ENCODE measurements around the gene FARP2.
"Not testable (repeated sequence)": the region's sequence is repeated elsewhere in the genome, so short reads cannot be mapped to it uniquely, and the experiment has no call there.

FARP2 gene

DNA sequence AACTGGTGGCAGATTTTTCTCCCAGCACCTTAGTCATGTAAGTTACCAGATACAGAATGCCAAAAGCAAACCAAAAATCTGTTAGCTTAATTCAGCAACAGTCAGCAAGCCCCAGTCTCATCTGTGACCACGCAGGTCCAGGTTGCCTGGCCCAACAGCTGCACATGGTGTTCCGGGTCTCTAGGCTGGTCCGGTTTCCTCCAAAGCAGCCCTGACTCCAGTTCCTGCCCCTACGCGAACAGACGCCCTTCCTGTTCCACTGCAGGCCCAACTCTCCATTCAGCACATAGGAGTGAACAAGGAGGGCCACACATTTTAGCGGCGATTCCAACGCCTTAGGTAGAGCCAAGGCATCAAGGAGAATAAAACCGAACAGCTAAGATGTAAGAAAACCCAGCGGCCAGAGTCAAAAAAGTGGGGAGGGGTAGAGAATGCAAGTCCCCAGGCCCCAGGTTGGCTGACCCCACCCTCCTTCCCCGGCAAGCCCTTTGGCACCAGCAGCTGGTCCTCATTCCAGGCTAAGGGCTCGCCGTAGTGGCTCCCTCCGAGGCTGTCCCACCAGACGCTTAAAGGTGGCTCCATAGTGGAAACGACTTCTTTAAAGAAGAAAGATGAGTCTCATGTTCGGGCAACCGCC is 150.8 kb downstream of the FARP2 start:
- no peak for DNase-seq

DNA sequence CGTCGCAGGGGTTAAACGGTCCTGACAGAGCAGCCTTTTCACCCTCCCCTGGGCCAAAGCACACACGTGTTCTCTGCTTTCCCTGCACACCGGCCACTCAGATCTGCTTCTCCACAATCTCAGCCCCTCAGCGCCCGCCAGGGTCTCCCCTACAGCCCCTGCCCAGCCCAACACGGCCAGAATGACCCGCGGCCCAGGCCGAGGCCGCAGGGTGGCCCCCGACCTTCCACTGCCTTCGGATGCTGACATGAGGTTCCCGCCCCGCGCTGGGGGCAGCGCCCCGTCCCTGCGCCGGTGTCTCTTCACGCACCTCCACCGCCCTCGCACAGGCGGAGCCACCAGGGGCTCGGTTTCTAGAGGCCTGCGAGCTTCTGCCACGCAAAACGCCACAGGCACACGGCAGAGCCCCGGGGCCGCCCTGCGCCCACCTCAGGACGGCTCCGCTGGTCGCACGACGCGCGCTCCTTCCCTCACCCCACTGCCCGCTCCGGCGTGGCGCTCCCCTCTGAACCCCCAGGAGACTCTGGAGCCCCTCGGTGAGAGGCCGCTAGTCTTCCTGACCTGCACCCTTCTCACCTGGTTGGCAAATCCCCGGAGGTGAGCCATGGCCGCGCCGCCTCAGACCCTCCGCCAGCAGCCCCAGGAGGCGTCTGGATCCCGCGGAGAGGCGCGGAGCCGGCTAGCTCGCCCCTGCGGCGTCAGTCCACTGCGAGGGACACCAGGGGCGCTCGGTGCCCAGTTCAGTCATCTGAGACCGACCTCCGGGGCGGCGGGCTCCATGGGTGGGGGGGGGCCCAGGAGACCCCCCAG is 151.6 kb downstream of the FARP2 start:
- DNase-seq: peak; percentile 38

DNA sequence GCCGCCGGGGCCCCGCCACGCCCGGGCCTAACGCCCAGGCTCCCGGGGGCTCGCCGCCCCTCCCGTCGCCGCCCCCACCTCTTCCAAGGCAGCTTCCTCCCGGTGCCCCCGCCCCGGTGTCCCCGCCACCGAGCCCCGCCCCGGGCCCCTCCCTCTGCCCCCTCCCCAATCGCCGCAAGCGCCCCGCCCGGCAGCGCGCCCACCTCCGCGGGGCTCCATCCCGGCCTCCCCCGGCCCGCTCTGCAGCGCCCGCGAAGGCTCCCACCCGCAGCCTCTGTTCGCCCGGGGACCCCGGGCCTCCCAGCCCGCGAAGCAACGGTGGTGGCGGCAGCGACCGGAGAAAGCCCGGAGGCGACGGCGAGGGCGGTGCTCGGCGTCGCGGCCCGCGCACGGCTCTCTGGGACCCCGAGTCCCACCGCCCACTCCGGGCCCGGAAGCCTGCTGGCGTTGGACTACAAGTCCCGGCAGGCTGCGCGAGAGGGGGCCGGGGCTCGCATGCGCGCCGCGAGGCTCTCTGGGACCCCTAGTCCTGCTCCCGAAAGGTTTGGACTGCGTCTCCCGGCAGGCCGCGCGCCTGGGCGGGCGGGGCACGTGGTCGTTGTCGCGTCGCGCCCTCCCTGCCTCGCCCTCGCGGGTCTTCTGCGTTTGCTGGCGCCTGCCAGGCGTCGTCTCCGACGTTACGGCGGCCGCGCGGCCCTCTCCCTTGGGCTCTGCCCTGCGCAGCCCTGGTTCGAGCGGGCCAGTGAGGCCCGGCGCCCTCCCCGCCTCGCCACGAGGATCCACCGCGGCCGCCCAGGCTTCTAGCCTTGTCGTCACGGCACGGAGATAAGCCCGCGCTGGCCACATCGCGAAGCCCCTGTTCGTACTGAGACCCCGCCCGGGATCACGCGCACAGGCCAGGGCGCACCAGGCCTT is 152.4 kb downstream of the FARP2 start, which contains the start of gene STK25:
Gene STK25 (minus strand): TSS at position 345 of the 915 bp plus-strand sequence. CDS start 549 bp downstream, outside the sequence.
- DNase-seq: peak; percentile 99

DNA sequence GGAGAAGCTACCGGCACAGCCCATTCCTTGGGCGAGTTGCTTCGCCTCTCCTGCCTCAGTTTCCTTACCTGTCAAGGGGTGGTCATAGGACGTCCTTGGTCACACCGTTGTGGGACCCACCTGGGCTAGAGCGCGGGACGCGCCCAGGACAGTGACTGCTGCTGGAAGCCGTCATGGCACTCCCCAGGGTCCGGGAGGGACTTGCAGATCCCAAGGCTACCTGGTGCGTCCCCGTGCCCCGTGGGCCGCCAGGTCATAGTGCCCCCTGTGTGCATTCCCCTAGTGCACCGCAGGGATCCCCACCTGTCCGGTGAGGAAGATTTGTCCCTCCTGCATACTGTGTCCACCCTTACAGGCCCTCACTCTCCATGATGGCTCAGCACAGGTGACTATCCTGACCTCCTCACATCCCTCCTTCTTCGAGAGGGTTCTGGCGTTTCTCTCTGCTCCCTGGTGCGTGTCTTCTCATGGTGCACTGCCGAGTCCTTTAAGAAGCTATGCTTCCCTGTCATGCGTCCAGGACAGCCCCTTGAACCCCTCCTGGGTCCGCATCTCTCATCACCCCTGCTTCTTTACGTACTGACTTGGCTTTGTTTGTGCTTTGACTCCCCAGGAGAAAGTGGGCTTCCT is 153.2 kb downstream of the FARP2 start:
- no peak for DNase-seq

DNA sequence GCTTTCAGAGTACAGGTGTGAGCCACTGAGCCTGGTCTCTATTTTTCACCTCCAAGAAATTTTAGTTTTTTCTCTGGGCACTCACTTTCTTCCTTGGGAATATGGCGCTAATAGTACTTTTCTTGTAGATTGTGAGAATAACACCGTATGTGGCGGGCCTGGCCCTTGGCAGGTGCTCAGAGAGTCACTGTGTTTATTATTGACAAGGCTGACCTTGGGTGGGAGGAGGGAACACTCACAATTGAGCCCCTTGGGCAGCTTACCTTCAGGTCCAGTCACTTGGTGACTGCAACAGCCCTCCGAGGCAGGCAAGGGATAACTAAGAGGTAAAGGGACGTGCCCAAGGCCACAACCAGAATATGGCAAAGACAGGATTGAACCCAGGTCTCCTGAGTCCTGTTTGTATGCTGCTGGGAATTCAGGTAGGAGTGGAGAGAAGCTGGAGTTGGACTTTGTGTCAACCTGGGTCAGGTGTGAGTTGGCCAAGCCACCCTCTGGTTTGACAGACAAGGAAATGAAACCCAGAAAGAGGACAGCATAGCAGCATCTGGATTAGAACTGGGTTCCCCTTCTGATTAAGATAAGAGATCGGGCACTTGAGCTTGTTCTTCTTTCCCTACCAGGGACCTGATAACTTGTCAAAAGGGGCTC is 155.1 kb downstream of the FARP2 start:
- DNase-seq: no peak

GRCh38 chr2:241514553-241514952 is 158.5 kb downstream of the FARP2 start:
- no peak for DNase-seq

GRCh38 chr2:241514986-241515737 is 159.1 kb downstream of the FARP2 start:
- no peak for DNase-seq

GRCh38 chr2:241516520-241516965 is 160.5 kb downstream of the FARP2 start:
- no peak for DNase-seq

- DNase-seq: no peak
These were observed 161.2 kb downstream of the FARP2 start for GRCh38 chr2:241517297-241517696.

DNA sequence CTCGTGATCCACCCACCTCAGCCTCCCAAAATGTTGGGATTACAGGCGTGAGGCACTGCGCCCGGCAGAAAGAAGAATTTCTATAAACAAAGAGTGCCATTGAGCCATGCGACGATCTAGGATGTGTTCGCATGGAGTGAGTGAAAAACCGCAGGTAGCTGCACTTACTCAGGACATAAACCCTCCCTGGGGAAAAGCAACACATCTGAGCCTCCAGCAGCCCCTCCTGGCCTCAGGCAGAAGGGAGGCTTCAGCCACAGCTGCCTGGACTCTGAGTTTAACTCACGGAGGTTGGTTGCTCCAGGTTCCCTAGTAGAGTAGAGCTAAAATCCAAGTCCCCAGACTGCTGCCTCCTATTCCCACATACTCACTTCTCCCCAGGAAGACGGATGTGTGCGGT is 163.6 kb downstream of the FARP2 start:
- DNase-seq: no peak

DNA sequence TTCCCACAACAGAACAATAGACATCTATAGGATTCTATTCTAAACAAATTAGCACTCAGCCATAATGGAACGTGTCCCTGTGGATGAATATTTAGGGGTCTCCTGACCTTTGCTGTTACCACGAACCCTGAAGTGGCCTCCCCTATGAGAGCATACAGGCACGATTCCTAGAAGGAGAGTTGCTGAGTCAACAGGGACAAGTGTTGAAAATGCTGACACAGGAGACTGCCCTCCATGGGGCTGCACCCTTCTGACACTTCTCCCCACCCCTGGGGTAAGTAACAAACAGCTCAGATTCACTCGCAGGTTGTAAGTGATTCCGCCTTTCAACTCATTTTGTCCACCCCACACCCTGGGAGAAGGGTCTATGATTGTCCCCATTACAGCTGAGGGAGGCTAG is 166.4 kb downstream of the FARP2 start:
- DNase-seq: no peak

DNA sequence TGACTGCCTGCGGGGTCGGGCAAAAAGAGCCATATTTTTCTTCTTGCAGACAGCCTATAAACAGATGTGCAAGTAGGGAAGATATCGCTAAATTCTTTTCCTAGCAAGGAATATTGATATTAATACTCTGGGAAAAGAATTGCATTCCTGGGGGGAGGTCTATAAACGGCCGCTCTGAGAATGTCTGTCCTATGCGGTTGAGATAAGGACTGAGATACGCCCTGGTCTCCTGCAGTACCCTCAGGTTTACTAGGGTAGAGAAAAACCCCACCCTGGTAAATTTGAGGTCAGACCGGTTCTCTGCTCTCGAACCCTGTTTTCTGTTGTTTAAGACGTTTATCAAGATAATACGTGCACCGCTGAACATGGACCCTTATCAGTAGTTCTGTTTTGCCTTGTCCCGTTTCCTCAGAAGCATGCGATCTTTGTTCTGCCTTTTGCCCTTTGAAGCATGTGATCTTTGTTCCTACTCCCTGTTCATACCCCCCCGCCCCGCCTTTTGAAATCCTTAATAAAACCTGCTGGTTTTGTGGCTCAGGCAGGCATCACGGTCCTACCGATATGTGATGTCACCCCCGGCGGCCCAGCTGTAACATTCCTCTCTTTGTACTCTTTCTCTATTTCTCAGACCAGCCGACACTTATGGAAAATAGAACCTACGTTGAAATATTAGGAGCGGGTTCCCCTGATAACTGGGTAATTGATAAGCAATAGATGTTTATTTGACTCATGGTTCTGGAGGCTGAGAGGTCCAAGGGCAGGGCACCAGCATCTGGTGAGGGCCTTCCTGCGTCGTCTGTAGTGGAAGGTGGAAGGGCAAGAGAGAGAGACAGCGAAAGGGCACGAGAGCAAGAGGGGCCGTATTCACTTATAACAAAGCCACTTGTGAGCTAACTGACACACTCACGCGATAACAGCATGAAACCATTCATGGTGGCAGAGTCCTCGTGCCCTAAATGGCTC is 170.0 kb downstream of the FARP2 start:
- DNase-seq: not testable (repeated sequence)

- no peak for DNase-seq
These were observed 174.5 kb downstream of the FARP2 start for GRCh38 chr2:241530571-241530970.

GRCh38 chr2:241531161-241531722 is 175.2 kb downstream of the FARP2 start:
- no peak for DNase-seq

DNA sequence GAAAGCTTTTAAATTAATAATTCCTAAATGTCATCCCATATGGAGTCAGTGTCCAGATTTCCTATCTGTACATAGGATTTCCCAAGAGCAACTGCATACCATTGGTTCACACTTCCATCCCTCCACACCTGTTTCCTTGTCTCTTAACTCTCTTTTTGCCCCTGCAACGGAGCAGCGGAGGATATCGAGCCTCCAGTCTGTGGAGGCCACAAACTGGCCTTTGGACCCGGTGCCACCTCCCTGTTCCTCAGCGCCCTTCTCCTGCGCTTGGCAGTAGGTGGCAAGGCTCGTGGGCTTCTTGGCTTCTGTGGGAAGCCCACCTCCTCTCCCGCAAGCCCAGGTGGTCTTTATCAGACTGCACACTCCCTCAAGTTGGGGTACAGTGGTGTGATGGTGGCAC is 176.1 kb downstream of the FARP2 start:
- no peak for DNase-seq

GRCh38 chr2:241532733-241533601 is 176.9 kb downstream of the FARP2 start:
- DNase-seq: no peak

DNA sequence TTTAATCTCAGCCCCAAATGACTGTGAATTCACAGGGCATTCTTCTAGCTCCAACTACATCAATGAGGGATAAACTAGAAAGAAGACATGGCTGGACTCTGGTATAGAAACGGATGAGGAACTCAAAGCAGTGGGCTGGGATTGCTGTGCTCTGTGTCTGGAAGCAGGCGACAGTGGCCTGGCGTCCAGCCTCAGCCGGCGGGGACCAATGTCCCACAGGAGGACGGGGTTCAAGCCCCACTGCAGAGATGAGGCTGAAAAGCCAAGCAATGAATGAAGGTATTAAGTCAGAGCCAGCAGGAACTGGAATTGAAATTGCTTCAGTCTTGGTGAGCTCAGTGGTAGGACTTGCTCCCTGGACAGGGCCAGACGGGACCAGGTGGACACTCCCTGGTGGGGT is 178.2 kb downstream of the FARP2 start:
- no peak for DNase-seq

DNA sequence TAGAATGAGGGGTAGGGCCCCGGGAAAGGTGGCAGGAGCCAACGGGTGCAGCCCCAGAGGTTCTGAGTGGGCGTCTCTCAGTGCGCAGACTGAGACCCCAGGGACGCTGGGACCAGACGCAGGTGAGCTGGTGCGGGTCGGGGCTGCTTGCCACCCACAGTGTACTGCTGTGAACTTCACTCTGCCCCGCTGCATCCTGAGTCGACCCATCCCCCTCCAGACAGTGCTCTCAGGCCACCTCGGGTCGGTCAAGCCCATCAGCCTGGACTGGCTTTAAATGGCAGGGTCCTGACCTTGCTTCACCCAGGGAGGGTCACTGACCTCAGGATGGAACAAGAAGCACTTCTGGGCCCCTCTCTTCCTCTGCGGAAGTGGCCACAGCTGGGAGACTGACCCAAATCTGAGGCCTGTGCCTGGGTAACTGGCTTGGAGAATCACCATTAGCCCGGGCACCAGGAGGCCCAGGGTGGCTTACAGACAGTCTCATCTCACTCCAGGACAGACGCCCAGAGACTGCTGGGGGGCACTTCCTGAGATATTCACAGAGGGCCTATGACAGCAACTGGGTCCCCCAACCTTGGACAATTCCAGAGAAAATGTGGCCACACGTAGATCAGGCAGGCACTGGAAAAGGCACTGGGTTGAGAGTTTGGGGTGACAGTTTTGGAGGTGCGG is 178.8 kb downstream of the FARP2 start:
- DNase-seq: no peak
